ENCODE results near the gene NUP210L.

The NUP210L gene

DNA sequence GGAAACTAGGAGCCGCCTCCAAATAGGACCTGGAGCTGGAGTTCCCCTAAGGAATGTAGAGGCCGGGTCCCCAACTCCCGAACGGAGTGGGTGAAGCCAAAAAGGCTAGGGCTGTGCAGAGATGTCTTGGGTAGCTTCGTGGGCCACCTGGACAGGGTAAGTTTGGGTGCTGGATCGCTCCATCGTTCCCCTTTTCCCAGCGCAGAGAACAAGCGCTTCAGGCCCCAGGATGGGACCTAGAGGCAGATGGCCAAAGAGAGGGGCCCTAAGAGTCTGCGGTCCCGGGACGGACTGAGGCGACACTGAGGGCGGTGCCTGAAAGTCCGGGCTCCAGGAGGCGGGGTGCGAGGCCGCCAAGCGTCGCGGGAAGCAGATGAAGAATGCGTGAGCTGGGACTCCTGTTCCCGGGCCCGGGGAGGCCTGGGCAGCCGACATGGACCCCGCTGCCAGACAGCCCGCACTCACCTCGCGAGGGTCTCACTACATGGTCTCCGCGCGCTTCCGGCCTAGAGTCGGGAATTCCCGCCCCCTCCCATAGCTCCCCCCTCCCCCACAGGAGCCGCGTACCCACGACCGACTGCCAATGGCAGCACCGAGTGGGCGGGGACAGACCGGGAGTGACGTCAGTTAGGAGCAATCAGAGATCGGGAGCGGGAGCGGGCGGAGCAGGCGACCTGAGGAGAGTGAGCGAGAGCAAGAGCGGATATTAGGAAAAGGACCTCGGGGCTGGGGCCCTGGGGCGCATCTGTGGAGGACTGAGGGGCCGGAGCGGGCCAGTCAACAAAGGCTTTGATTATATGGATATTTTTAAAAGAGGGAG is 191.6 kb downstream of the NUP210L start, which contains the start of gene SLC39A1:
Gene SLC39A1 (minus strand): TSS at position 508 of the 820 bp plus-strand sequence. CDS start 822 bp downstream, outside the sequence.
- H3K4me3 Mint-ChIP-seq, result peak within 1 kb of the TSS; percentile 89

DNA sequence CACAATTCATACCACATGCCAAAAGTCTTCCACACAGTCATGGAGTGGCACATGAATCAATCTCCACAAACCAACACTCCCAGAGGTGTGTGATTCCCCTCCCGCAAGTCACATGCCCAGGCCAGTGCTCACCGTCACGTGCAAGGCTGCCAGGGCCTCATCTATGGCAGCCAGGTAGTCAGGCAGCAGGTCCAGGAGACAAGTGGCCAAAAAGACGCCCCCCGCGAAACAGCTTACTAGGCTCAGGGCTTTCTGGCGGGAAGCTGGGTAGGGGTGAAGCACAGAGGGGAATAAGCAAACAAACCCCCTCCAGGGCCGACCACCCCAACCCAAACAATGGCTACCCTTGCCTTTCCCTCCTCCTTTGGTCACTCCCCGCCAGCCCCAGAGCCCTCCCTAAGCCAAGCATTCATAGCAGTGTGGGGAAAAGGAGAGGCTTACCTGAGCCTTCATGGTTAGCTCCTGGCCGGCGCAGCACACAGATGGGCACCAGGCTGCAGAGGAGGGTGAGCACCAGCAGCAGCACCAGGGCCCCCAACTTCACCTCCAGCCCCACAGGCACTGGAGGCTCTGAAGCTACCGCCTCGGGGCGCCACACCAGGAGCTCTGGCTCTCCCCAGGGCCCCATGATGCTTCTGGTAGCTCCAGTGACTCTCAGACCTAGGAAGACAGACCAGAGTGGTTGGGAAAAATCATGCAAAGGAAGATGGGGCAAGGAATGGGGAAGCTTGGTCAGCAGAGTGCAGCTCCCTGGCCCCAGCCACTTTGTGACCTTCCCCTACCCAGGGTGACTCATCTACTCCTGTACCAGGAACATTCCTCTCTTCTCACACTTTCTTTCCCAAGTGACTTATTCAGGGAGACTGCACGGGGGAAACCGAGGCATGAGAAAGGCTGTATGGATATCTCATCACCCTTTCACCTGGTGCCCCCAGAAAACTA is 192.5 kb downstream of the NUP210L start:
- DNase-seq, result no peak
- Mint-ChIP-seq H3K36me3 (ENCODE audit: low read depth) (peaks cover 74% of the 10 kb centered on the region), H3K4me1 (ENCODE audit: low read depth) (peaks cover 59% of the 10 kb centered on the region), H3K27ac (peak overlapping the region; percentile 93), H3K9me3 (no peaks in the 10 kb centered on the region), H3K27me3 (no peaks in the 10 kb centered on the region), H3K4me3 (peak overlapping the region; percentile 89)

More for the DNA sequence above, 191.6 kb downstream of the NUP210L start, which contains the start of gene SLC39A1:
- H3K4me1 Mint-ChIP-seq (ENCODE audit: low read depth), result peaks cover 66% of the 10 kb centered on the region
- no peaks in the 10 kb centered on the region for H3K9me3 Mint-ChIP-seq
- no peaks in the 10 kb centered on the region for H3K27me3 Mint-ChIP-seq
- H3K27ac Mint-ChIP-seq, result peak within 1 kb of the TSS; percentile 93
- H3K36me3 Mint-ChIP-seq (ENCODE audit: low read depth), result peaks cover 67% of the 10 kb centered on the region
- peak; percentile 96 for DNase-seq

DNA sequence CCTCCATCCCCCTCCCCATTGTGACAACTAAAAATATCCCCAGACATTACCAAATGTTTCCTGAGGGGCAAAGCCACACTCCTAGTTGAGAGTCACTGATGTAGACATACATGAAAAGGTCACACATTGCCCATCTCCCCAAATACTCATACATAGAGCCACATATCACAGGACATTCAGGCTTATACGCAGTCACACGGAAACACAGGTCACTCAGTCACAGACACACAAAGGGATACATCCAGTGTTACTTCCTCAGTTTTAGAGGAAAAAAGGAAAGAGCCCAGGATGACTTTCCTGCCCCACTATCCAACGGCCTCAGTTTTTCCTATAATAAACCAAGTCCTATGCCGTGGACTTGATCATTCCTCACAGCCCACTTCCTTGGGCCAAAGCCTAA is 193.5 kb downstream of the NUP210L start:
- H3K4me1 Mint-ChIP-seq (ENCODE audit: low read depth), result peaks cover 62% of the 10 kb centered on the region
- no peaks in the 10 kb centered on the region for H3K9me3 Mint-ChIP-seq
- peaks cover 72% of the 10 kb centered on the region for H3K36me3 Mint-ChIP-seq (ENCODE audit: low read depth)
- no peaks in the 10 kb centered on the region for H3K27me3 Mint-ChIP-seq
- peak overlapping the region; percentile 89 for H3K4me3 Mint-ChIP-seq
- peak overlapping the region; percentile 93 for H3K27ac Mint-ChIP-seq
- DNase-seq, result no peak

DNA sequence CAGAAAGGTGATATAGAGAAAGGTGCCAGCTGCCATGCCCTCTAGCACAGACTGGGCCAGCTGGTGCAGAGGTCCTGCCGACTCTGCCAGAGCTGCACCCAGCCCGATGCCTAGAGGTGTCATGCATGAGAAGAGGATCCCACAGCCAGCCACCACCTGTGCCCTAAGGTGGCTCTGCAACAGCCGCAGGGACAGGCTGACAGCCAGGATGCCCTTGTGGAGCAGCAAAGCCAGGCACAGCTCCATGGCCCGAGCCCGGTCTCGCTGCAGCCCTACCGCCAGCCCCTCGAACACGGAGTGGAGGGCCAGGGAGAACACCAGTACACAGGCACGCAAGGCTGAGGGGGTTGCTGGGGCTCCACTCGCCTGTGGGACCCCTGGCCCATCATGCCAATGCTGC is 194.7 kb downstream of the NUP210L start:
- no peaks in the 10 kb centered on the region for H3K27me3 Mint-ChIP-seq
- H3K36me3 Mint-ChIP-seq (ENCODE audit: low read depth), result peaks cover 69% of the 10 kb centered on the region
- no peaks in the 10 kb centered on the region for H3K9me3 Mint-ChIP-seq
- peak overlapping the region; percentile 80 for H3K27ac Mint-ChIP-seq
- H3K4me1 Mint-ChIP-seq (ENCODE audit: low read depth), result peaks cover 62% of the 10 kb centered on the region
- no peak overlapping the region for H3K4me3 Mint-ChIP-seq
- no peak for DNase-seq

DNA sequence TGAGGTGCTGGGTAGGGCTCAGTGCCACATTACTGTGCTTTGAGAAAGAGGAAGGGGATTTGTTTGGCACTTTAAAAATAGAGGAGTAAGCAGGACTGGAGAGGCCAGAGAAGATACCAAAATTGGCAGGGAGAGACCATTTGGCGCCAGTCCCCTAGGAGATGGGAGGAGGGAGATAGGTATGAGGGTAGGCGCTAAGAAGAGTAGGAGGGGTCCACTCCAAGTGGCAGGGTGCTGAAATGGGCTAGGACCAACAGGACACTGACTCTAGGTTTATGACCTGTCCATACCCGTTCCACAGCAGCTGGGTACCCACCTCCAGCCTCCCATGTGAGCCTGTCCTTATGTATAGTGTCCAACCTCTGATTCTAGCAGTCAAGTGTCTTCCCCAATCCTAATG is 195.4 kb downstream of the NUP210L start:
- Mint-ChIP-seq H3K9me3 (no peaks in the 10 kb centered on the region), H3K27ac (peak overlapping the region; percentile 98), H3K27me3 (no peaks in the 10 kb centered on the region), H3K4me3 (no peak overlapping the region), H3K36me3 (ENCODE audit: low read depth) (peaks cover 74% of the 10 kb centered on the region), H3K4me1 (ENCODE audit: low read depth) (peaks cover 69% of the 10 kb centered on the region)
- DNase-seq, result no peak

DNA sequence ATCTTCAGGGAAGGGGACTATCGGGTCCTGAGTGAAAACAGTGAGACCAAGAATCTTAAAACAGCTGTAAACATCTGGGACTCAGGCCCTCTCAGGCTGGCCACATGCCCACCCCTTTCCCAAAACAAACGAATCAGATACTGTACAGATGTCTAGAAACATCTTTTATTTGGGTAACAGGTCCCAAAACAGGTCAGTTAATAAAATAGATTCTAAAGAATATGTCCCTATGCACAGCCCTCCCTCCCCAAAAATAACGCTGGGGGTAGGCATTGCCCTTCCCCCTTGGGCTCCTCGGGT is 196.0 kb downstream of the NUP210L start:
- H3K4me1 Mint-ChIP-seq (ENCODE audit: low read depth), result peaks cover 69% of the 10 kb centered on the region
- no peak for DNase-seq
- no peaks in the 10 kb centered on the region for H3K27me3 Mint-ChIP-seq
- no peaks in the 10 kb centered on the region for H3K9me3 Mint-ChIP-seq
- peak overlapping the region; percentile 98 for H3K27ac Mint-ChIP-seq
- H3K36me3 Mint-ChIP-seq (ENCODE audit: low read depth), result peaks cover 76% of the 10 kb centered on the region
- H3K4me3 Mint-ChIP-seq, result peak overlapping the region; percentile 93

DNA sequence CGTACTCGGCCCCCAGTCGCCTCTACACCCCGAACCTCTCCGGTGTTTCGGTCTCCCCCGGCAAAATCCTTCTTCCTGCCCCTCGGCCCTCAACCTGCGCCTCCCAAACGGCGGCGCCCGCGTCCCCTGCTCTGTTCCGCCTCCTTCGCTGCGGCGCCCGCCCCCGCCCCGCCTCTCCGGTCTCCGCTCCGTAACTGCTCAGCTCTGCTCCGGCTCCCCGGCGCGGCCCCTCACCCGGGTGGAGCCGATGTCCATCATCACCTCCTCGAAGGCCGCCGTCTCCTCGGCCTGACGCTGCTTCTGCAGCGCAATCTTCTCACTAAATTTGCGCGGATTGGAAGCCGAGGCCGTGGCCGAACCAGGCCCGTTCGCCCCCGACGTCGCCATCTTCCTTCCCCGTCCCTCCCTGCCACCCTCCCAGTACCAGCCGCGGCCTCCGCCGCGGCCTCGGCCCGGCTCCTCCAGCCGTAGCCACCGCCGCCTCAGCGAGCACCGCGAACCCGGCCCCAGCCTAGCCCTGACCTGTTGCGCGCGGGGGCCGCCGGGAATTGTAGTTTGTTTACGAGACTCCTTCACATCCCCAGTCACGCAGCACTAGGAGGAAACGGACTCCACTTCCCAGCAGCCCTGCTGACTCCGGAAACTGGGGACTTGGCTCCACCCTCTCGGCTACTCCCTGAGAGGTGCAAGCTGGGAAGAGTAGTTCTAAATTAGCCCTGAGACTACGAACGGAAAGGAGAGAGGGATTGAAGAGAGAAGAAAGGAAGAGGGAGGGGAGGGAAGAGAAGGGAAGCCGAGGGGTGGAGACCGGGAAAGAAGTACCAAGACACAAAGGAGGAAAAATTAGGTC is 196.5 kb downstream of the NUP210L start, which contains the start of gene CRTC2:
Gene CRTC2 (minus strand): TSS at position 502 of the 850 bp plus-strand sequence. CDS start 115 bp downstream, at position 387.
- Mint-ChIP-seq H3K4me1 (ENCODE audit: low read depth) (peaks cover 67% of the 10 kb centered on the region), H3K9me3 (no peaks in the 10 kb centered on the region), H3K4me3 (peak within 1 kb of the TSS; percentile 93), H3K36me3 (ENCODE audit: low read depth) (peaks cover 80% of the 10 kb centered on the region), H3K27me3 (no peaks in the 10 kb centered on the region), H3K27ac (peak within 1 kb of the TSS; percentile 98)
- peak; percentile 95 for DNase-seq

DNA sequence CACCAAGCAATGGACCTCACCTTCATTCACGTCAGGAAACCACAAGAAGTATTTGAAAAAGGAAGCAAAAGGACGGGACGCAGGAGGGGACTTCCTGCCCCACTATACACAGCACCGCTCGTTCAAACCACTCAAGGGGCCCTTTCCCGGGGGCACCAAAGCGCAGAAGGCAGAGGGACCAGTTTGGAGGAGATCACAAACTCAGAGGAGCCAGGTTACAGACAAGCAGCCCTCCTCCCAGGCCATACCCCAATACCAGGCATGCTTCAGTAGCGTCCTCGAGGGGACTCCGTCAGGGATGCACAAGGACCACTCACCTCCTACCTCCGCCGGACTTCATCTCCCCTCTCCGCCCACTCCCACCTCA is 197.1 kb downstream of the NUP210L start:
- Mint-ChIP-seq H3K4me1 (ENCODE audit: low read depth) (peaks cover 68% of the 10 kb centered on the region), H3K27me3 (no peaks in the 10 kb centered on the region), H3K36me3 (ENCODE audit: low read depth) (peaks cover 78% of the 10 kb centered on the region), H3K9me3 (no peaks in the 10 kb centered on the region), H3K4me3 (peak overlapping the region; percentile 93), H3K27ac (peak overlapping the region; percentile 98)
- no peak for DNase-seq

DNA sequence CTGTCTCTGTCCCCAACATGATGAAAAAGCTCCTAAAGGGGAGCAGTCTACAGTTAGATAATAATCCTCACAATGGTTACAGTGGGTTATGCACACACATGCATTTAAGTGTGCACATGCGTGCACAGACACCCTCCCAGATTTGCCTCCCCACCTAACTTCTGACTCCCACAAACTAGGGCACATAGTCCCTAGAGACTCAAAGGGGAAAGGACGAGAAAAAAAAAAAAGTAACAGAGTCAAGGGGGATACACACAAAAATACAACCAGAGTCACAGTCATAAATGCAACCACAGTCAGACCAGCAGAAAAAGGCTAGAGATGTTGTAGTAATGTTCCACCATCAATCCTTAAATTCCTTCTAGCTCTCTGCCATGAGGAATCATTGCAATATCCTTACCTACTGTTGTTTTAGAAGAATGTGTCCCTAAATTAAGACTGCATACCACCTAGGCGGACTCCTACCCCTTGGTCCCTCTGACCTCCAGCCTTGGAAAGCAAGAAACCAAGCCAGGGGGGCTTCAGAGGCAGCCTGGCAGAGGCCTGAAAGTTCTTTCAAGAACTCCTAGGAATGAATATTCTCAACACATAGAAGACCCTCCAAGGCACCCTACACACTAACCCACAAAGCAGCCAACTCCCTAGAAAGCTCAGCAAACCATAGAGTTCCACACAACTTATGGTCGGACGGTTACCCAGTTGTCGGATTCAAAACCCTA is 197.7 kb downstream of the NUP210L start:
- H3K36me3 Mint-ChIP-seq (ENCODE audit: low read depth), result peaks cover 78% of the 10 kb centered on the region
- H3K4me1 Mint-ChIP-seq (ENCODE audit: low read depth), result peaks cover 62% of the 10 kb centered on the region
- peak overlapping the region; percentile 93 for H3K4me3 Mint-ChIP-seq
- no peak for DNase-seq
- no peaks in the 10 kb centered on the region for H3K27me3 Mint-ChIP-seq
- H3K9me3 Mint-ChIP-seq, result no peaks in the 10 kb centered on the region
- H3K27ac Mint-ChIP-seq, result peak overlapping the region; percentile 98

DNA sequence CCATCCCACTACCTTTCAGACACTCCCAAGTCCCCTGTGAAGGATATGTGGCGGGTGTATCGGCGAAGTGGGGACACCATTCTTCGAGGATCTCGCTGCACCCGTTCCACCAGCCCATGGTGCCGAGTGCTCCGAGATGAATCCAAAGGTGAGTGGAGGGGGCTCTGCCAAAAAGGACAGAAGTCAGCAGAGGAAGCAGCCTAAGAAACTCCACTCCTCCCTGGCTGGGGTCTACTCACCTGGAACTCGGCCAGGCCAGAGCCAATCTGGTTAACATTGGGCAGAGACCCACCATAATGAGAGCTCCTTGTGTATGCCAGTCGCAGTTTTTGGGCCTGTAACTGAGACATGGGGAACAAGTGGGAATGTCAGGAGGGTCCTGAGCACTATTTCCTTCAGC is 200.0 kb downstream of the NUP210L start:
- Mint-ChIP-seq H3K27me3 (no peaks in the 10 kb centered on the region), H3K4me1 (ENCODE audit: low read depth) (peaks cover 47% of the 10 kb centered on the region), H3K4me3 (no peak overlapping the region), H3K36me3 (ENCODE audit: low read depth) (peaks cover 79% of the 10 kb centered on the region), H3K9me3 (no peaks in the 10 kb centered on the region), H3K27ac (peak overlapping the region; percentile 85)
- DNase-seq, result no peak

DNA sequence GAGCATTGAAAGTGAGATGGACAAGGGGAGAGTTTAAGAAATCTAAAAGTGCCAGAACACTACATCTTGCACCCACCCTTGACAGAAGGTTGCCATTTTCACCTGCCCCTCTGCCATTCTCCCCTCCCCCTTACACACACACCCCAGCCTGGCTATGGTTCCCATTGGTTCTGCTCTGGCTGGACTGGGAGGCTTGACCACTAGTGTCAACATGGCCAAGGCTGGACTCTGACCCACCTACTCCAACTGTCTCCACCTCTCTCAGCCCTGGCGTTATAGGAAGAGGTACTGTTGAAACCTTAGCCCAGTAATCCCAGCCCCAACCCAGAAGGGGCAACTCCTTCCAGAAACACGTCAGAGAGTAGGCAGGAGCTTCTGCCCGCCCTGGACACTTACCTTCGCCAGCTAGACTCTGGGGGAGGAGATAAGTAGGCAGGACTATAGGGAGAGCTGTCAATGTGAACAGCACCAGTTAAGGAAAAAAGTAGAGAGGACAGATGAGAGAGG is 201.0 kb downstream of the NUP210L start:
- no peaks in the 10 kb centered on the region for H3K27me3 Mint-ChIP-seq
- H3K27ac Mint-ChIP-seq, result peak overlapping the region; percentile 85
- H3K4me3 Mint-ChIP-seq, result no peak overlapping the region
- H3K9me3 Mint-ChIP-seq, result no peaks in the 10 kb centered on the region
- no peak for DNase-seq
- H3K4me1 Mint-ChIP-seq (ENCODE audit: low read depth), result peaks cover 40% of the 10 kb centered on the region
- H3K36me3 Mint-ChIP-seq (ENCODE audit: low read depth), result peaks cover 81% of the 10 kb centered on the region

DNA sequence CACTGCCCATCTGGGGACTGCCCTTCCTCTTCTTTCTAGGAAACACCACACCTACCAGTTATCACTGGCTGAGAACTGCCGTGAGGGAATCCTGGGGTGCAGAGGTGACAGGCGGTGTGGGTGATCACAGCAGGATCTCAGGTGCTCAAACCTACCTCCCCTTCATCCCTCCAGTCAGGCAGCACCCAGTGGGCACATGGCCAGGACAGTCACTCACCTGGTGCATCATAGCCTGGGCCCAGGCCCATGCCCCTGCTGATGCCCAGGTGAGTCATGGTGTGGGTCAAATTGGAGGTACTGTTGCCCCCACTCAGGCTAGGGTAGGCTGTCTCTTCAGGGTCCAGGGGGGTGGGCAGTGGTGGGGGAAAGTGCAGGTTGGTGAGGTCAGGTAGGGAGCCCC is 203.1 kb downstream of the NUP210L start:
- Mint-ChIP-seq H3K9me3 (no peaks in the 10 kb centered on the region), H3K4me1 (ENCODE audit: low read depth) (peaks cover 36% of the 10 kb centered on the region), H3K4me3 (no peak overlapping the region), H3K27me3 (no peaks in the 10 kb centered on the region), H3K36me3 (ENCODE audit: low read depth) (peaks cover 85% of the 10 kb centered on the region), H3K27ac (peak overlapping the region; percentile 78)
- DNase-seq, result no peak

DNA sequence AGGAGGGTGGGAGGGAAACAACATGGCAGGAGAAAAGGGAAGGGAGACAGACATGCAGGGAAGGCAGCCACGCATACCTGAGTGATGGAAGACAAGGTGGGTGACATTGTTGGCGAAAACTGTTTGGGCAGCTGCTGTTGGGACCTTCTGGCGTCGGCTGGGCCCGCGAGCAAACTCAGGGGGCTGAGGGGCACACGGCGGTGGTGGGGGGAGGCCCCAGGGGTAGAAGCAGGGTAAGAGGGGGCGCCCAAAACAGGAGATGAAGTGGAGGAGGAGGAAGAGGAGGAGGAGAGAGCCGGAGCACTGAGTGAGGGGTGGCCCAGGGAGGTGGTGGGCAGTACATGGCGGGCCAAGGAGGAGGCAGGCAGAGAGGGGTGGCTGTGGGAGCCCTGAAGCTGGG is 203.7 kb downstream of the NUP210L start:
- Mint-ChIP-seq H3K27me3 (no peaks in the 10 kb centered on the region), H3K4me1 (ENCODE audit: low read depth) (peaks cover 32% of the 10 kb centered on the region), H3K36me3 (ENCODE audit: low read depth) (peaks cover 85% of the 10 kb centered on the region), H3K9me3 (no peaks in the 10 kb centered on the region), H3K4me3 (no peak overlapping the region), H3K27ac (peak overlapping the region; percentile 78)
- no peak for DNase-seq

All from activated T-cell treated with anti-CD3 and anti-CD28 coated beads, Interleukin-2, amount 50 U/mL, for 24 hours (primary cell).